Esophagus muscularis mucosa (tissue), 4 donors: Measurements from ENCODE around the gene ZNF473. TPM values are rescaled to one million over a fixed set of nuclear protein-coding genes. Genes with fewer than 3 reads are reported as not detected.

Source experiments
- DNase-seq: peaks from one replicate; pipeline ENCODE4 v3.0.0-alpha.2; 2017; ENCODE audit errors: extremely low spot score
- H3K27ac ChIP-seq, 4 donors: fragments of 200-600 bp; sonication (generic); replicated peaks in 1 of 4; 1 replicate in 3 of 4; 2 replicates in 1 of 4; pipeline ENCODE4 v1.5.1; 2016 to 2019; ENCODE audit warnings: mild to moderate bottlenecking in 1 of 4
- H3K27me3 ChIP-seq, 4 donors: fragments of 200-600 bp; sonication (generic); one replicate each; pipeline versions ENCODE4 v1.5.1 to v1.6.0; 2016 to 2019
- H3K36me3 ChIP-seq, 4 donors: fragments of 200-600 bp; sonication (generic); one replicate each; pipeline ENCODE4 v1.5.1; 2016 to 2019
- H3K4me1 ChIP-seq, 4 donors: fragments of 200-600 bp; sonication (generic); one replicate each; pipeline ENCODE4 v1.5.1; 2016 to 2019
- H3K4me3 ChIP-seq, 4 donors: fragments of 200-600 bp; sonication (generic); 1 replicate in 2 of 4; 2 replicates in 2 of 4; pipeline ENCODE4 v1.5.1; 2016 to 2019; ENCODE audit warnings: mild to moderate bottlenecking in 4 of 4, moderate library complexity in 1 of 4
- H3K9me3 ChIP-seq, 4 donors: fragments of 200-600 bp; sonication (generic); 1 replicate in 3 of 4; 2 replicates in 1 of 4; pipeline ENCODE4 v1.5.1; 2016 to 2019
- CTCF ChIP-seq, 3 experiments: fragments of 200-600 bp in 2 of 3; fragments of 450-650 bp in 1 of 3; sonication (generic) in 2 of 3; IDR thresholded peaks; one replicate each; pipeline ENCODE4 v1.5.1; 2017 to 2019; ENCODE audit warnings: antibody characterized with exemption in 3 of 3, mild to moderate bottlenecking in 2 of 3, moderate library complexity in 1 of 3
- EP300 ChIP-seq: sonication (generic); formaldehyde crosslinking; IDR thresholded peaks from one replicate; pipeline ENCODE4 v1.6.1; 2017; ENCODE audit warnings: antibody characterized with exemption
- POLR2A ChIP-seq: fragments of 450-650 bp; IDR thresholded peaks from one replicate; pipeline ENCODE4 v1.6.1; 2017; ENCODE audit warnings: antibody characterized with exemption, moderate library complexity, mild to moderate bottlenecking, low read depth
- POLR2AphosphoS5 ChIP-seq, 2 donors: sonication (generic); formaldehyde crosslinking; IDR thresholded peaks; one replicate each; pipeline ENCODE4 v1.6.1; 2017; ENCODE audit warnings: antibody characterized with exemption in 2 of 2
- WGBS: methylation state at CpG from one replicate; pipeline ENCODE4 v1.1.5; 2018; 5-methylcytosine and 5-hydroxymethylcytosine counted together
- intact Hi-C: fragments of 100-400 bp; cut with DNase I; formaldehyde crosslinking; loops from one replicate; pipeline ENCODE4 v1.15.1; 2023
- total RNA-seq, 4 donors: library from RNA; depleted of rRNA; stranded (reverse); fragments of >200 nt; gene quantifications; one replicate each; pipeline versions ENCODE4 v1.1.0 to v1.2.1, GENCODE V29; 2016

ZNF473 gene
- total RNA-seq, 4 donors from 2014 or later: 5.9 to 8.4 (median 7.3) TPM

GRCh38 chr19:49985871-49986270 is 39.9 kb upstream of the ZNF473 start:
- 70% methylated on average over 3 of the region's 3 CpGs for WGBS
- Histone ChIP-seq H3K27ac (no peak overlapping the region), H3K4me1 (no peaks in the 10 kb centered on the region), H3K27me3 (no peaks in the 10 kb centered on the region), H3K4me3 (no peak overlapping the region), H3K9me3 (no peaks in the 10 kb centered on the region), H3K36me3 (peaks cover 32 to 97% (median 81%) of the 10 kb centered on the region in 4 donors)
- DNase-seq: no peak
- TF ChIP-seq EP300: no peak
- no peak for TF ChIP-seq POLR2A
- TF ChIP-seq POLR2AphosphoS5 (IDR thresholded peaks at IDR 0.05): no peak
- intact Hi-C loops: no loop called here

- Histone ChIP-seq H3K27me3 (no peaks in the 10 kb centered on the region), H3K27ac (no peak overlapping the region), H3K9me3 (no peaks in the 10 kb centered on the region), H3K36me3 (peaks cover 37 to 97% (median 81%) of the 10 kb centered on the region in 4 donors), H3K4me1 (no peaks in the 10 kb centered on the region), H3K4me3 (no peak overlapping the region)
- 92% methylated on average over 10 of the region's 10 CpGs for WGBS
- TF ChIP-seq CTCF (IDR thresholded peaks at IDR 0.05): no peak
- no peak for TF ChIP-seq EP300
- no peak for TF ChIP-seq POLR2A
- TF ChIP-seq POLR2AphosphoS5 (IDR thresholded peaks at IDR 0.05): no peak
- DNase-seq: no peak
- intact Hi-C loops: no loop called here
Observed at GRCh38 chr19:49986354-49986753, 39.5 kb upstream of the ZNF473 start.

- intact Hi-C loops: no loop called here
- H3K4me1 ChIP-seq: no peaks in the 10 kb centered on the region
- H3K4me3 ChIP-seq: no peak overlapping the region
- WGBS: 18% methylated on average over 9 of the region's 9 CpGs
- no peaks in the 10 kb centered on the region for H3K9me3 ChIP-seq
- peak in 1 of 3 experiments; percentile 30 for TF ChIP-seq CTCF (IDR thresholded peaks at IDR 0.05)
- TF ChIP-seq POLR2AphosphoS5 (IDR thresholded peaks at IDR 0.05): peak; percentile 47 to 59
- TF ChIP-seq EP300: no peak
- TF ChIP-seq POLR2A: no peak
- peak; percentile 93 for DNase-seq
- H3K27me3 ChIP-seq: no peaks in the 10 kb centered on the region
- no peak overlapping the region for H3K27ac ChIP-seq
- H3K36me3 ChIP-seq: peaks cover 46 to 97% (median 82%) of the 10 kb centered on the region in 4 donors
Observed at GRCh38 chr19:49987159-49987698, 38.6 kb upstream of the ZNF473 start.

GRCh38 chr19:49988007-49988406 is 37.8 kb upstream of the ZNF473 start:
- Histone ChIP-seq H3K27ac (no peak overlapping the region), H3K36me3 (peaks cover 47 to 97% (median 89%) of the 10 kb centered on the region in 4 donors)
- intact Hi-C loops: no loop called here

GRCh38 chr19:49988433-49988832 is 37.4 kb upstream of the ZNF473 start:
- H3K9me3 ChIP-seq: no peaks in the 10 kb centered on the region
- peaks cover 47 to 98% (median 93%) of the 10 kb centered on the region in 4 donors for H3K36me3 ChIP-seq
- no peak overlapping the region for H3K4me3 ChIP-seq
- intact Hi-C loops: no loop called here
- no peak for TF ChIP-seq CTCF (IDR thresholded peaks at IDR 0.05)
- TF ChIP-seq EP300: no peak
- TF ChIP-seq POLR2AphosphoS5 (IDR thresholded peaks at IDR 0.05): no peak
- no peak for TF ChIP-seq POLR2A
- no peaks in the 10 kb centered on the region for H3K4me1 ChIP-seq
- WGBS: 90% methylated on average over 9 of the region's 9 CpGs
- DNase-seq: no peak
- H3K27ac ChIP-seq: no peak overlapping the region
- no peaks in the 10 kb centered on the region for H3K27me3 ChIP-seq

More at GRCh38 chr19:49988007-49988406, 37.8 kb upstream of the ZNF473 start:
- 97% methylated on average over 5 of the region's 5 CpGs for WGBS
- Histone ChIP-seq H3K27me3 (no peaks in the 10 kb centered on the region), H3K9me3 (no peaks in the 10 kb centered on the region), H3K4me3 (no peak overlapping the region), H3K4me1 (no peaks in the 10 kb centered on the region)
- no peak for TF ChIP-seq EP300
- TF ChIP-seq POLR2AphosphoS5 (IDR thresholded peaks at IDR 0.05): no peak
- no peak for TF ChIP-seq POLR2A
- no peak for TF ChIP-seq CTCF (IDR thresholded peaks at IDR 0.05)
- no peak for DNase-seq
